ENCODE results near the gene TFDP2. TPM values are rescaled to one million over a fixed set of nuclear protein-coding genes. Genes with fewer than 3 reads are reported as not detected.
"Not testable (repeated sequence)": the region's sequence is repeated elsewhere in the genome, so short reads cannot be mapped to it uniquely, and the experiment has no call there.

The TFDP2 gene
- total RNA-seq, 3 donors from 2014 or later (not counting 1 experiment from before 2014, with no cell fraction given), result 134 to 154 (median 142) TPM

DNA sequence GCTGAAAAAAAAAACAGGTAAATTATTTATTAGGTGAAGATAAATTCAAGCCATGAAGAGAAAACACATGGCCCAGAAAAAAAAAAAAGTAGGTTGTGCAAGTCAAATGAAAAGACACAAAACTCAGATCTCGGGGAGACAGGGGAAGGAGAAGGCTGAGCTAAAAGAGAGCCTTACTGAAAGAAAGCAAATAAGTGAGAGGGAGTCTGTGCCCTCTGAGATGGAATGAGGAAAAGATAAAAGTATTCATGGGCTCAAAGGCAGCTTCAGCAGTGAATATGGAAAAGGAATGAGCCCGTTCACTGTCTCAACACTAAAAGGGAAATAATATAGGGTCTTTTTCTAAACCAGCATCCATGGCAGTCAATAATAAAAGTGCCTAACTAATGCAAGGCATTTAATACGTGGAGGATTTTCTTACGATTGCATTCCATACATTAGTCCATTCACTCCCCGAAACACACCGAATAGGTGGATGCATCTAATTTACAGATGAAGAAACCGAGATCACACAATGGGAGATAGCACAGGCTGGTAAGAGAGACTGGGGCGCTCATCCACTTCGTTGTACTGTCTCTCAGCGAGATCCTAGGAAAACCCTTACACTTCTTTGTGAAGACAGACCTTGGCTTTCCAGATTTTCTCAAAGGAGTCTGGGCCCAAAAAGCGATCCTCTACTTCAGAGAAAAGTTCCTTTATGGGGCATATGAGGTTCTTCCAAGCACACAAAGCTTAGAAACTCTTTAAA, 1.1 kb downstream of the TFDP2 start:
- ATAC-seq (no peak), DNase-seq (peak in 1 of 2 donors; percentile 5)
- no peaks in the 10 kb centered on the region for H3K9me3 Mint-ChIP-seq
- H3K27me3 Mint-ChIP-seq (ENCODE audit: low read depth in 2 of 2), result no peaks in the 10 kb centered on the region
- no peaks in the 10 kb centered on the region for H3K27me3 ChIP-seq (ENCODE audit: control insufficient read depth, insufficient read depth, low read length)
- H3K9me3 ChIP-seq (ENCODE audit: control insufficient read depth, insufficient read depth, low read length), result no peaks in the 10 kb centered on the region
- H3K27ac Mint-ChIP-seq, result peak overlapping the region; percentile 59 to 82
- TF ChIP-seq, protein P1, sequence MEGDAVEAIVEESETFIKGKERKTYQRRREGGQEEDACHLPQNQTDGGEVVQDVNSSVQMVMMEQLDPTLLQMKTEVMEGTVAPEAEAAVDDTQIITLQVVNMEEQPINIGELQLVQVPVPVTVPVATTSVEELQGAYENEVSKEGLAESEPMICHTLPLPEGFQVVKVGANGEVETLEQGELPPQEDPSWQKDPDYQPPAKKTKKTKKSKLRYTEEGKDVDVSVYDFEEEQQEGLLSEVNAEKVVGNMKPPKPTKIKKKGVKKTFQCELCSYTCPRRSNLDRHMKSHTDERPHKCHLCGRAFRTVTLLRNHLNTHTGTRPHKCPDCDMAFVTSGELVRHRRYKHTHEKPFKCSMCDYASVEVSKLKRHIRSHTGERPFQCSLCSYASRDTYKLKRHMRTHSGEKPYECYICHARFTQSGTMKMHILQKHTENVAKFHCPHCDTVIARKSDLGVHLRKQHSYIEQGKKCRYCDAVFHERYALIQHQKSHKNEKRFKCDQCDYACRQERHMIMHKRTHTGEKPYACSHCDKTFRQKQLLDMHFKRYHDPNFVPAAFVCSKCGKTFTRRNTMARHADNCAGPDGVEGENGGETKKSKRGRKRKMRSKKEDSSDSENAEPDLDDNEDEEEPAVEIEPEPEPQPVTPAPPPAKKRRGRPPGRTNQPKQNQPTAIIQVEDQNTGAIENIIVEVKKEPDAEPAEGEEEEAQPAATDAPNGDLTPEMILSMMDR (IDR thresholded peaks at IDR 0.05), result no peak
- peak overlapping the region; percentile 61 for H3K4me3 ChIP-seq (ENCODE audit: low read length)
- peaks cover 53 to 61% of the 10 kb centered on the region in 2 donors for H3K4me1 Mint-ChIP-seq
- no peaks in the 10 kb centered on the region for H3K36me3 Mint-ChIP-seq
- H3K4me3 Mint-ChIP-seq, result peak overlapping the region; percentile 96
- peaks cover 16% of the 10 kb centered on the region for H3K4me1 ChIP-seq (ENCODE audit: control insufficient read depth, insufficient read depth, low read length)
- 41% methylated on average over 11 of the region's 11 CpGs for WGBS (ENCODE audit: insufficient coverage)
- intact Hi-C loops (cut with micrococcal nuclease), result loop anchor here (2.0 to 5.0 kb wide), 2 partner anchors 13 to 126 kb away; no protein-coding TSS in a partner anchor
- H3K27ac ChIP-seq (ENCODE audit: low read length), result peak overlapping the region; percentile 61
- no peaks in the 10 kb centered on the region for H3K36me3 ChIP-seq (ENCODE audit: control insufficient read depth, insufficient read depth, low read length)

DNA sequence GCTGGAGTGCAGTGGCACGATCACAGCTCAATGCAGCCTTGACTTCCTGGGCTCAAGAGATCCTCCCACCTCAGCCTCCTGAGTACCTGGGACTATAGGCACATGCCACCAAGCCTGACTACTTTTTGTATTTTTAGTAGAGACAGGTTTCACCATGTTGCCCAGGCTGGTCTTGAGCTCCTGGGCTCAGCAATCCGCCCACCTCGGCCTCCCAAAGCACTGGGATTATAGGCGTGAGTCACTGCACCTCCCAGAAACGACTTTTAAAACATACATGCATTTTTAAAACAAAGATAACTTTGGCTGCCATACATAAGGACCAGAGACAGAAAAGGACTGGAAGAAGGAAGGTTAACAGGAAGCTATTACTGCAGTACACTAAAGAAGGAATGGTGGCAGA, 4.8 kb downstream of the TFDP2 start:
- peak overlapping the region; percentile 17 for H3K4me3 Mint-ChIP-seq
- H3K4me3 ChIP-seq (ENCODE audit: low read length); intact Hi-C loops (cut with micrococcal nuclease); DNase-seq; H3K36me3 ChIP-seq (ENCODE audit: control insufficient read depth, insufficient read depth, low read length); H3K27me3 ChIP-seq (ENCODE audit: control insufficient read depth, insufficient read depth, low read length); ATAC-seq; H3K4me1 ChIP-seq (ENCODE audit: control insufficient read depth, insufficient read depth, low read length); H3K9me3 ChIP-seq (ENCODE audit: control insufficient read depth, insufficient read depth, low read length); H3K36me3 Mint-ChIP-seq; H3K27me3 Mint-ChIP-seq (ENCODE audit: low read depth in 2 of 2); H3K9me3 Mint-ChIP-seq; H3K27ac ChIP-seq (ENCODE audit: low read length); H3K27ac Mint-ChIP-seq: not testable (repeated sequence)
- WGBS (ENCODE audit: insufficient coverage), result 97% methylated on average over 5 of the region's 5 CpGs
- peaks cover 62 to 73% of the 10 kb centered on the region in 2 donors for H3K4me1 Mint-ChIP-seq

DNA sequence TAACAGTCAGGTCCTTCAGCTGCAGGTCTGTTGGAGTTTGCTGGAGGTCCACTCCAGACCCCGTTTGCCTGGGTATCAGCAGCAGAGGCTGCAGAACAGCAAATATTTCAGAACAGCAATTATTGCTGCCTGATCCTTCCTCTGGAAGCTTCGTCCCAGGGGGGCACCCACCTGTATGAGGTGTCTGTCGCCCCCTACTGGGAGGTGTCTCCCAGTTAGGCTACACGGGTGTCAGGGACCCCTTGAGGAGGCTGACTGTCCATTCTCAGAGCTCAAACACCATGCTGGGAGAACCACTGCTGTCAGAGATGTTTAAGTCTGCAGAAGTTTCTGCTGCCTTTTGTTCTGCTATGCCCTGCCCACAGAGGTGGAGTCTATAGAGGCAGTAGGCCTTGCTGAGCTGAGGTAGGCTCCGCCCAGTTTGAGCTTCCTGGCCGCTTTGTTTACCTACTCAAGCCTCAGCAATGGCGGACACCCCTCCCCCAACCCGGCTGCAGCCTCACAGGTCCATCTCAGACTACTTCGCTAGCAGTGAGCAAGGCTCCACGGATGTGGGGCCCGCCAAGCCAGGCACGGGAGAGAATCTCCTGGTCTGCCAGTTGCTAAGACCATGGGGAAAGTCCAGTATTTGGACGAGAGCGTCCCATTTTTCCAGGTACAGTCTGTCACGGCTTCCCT, 8.6 kb downstream of the TFDP2 start:
- H3K27ac Mint-ChIP-seq; H3K27me3 Mint-ChIP-seq (ENCODE audit: low read depth in 2 of 2); H3K36me3 Mint-ChIP-seq; H3K27ac ChIP-seq (ENCODE audit: low read length); H3K4me3 Mint-ChIP-seq; H3K36me3 ChIP-seq (ENCODE audit: control insufficient read depth, insufficient read depth, low read length); H3K4me3 ChIP-seq (ENCODE audit: low read length); H3K9me3 Mint-ChIP-seq; H3K27me3 ChIP-seq (ENCODE audit: control insufficient read depth, insufficient read depth, low read length); H3K9me3 ChIP-seq (ENCODE audit: control insufficient read depth, insufficient read depth, low read length); intact Hi-C loops (cut with micrococcal nuclease); H3K4me1 ChIP-seq (ENCODE audit: control insufficient read depth, insufficient read depth, low read length); ATAC-seq; DNase-seq: not testable (repeated sequence)
- WGBS (ENCODE audit: insufficient coverage), result 97% methylated on average over 15 of the region's 15 CpGs
- H3K4me1 Mint-ChIP-seq, result peaks cover 70 to 80% of the 10 kb centered on the region in 2 donors

DNA sequence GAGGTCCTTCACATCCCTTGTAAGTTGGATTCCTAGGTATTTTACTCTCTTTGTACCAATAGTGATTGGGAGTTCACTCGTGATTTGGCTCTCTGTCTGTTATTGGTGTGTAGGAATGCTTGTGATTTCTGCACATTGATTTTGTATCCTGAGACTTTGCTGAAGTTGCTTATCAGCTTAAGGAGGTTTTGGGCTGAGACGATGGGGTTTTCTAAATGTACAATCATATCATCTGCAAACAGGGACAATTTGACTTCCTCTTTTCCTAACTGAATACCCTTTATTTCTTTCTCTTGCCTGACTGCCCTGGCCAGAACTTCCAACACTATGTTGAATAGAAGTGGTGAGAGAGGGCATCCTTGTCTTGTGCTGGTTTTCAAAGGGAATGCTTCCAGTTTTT, 12.3 kb downstream of the TFDP2 start:
- H3K36me3 ChIP-seq (ENCODE audit: control insufficient read depth, insufficient read depth, low read length); DNase-seq; H3K27me3 ChIP-seq (ENCODE audit: control insufficient read depth, insufficient read depth, low read length); H3K36me3 Mint-ChIP-seq; H3K4me3 Mint-ChIP-seq; H3K4me3 ChIP-seq (ENCODE audit: low read length); ATAC-seq; H3K9me3 Mint-ChIP-seq; H3K4me1 ChIP-seq (ENCODE audit: control insufficient read depth, insufficient read depth, low read length); intact Hi-C loops (cut with micrococcal nuclease); H3K27me3 Mint-ChIP-seq (ENCODE audit: low read depth in 2 of 2); H3K9me3 ChIP-seq (ENCODE audit: control insufficient read depth, insufficient read depth, low read length); H3K27ac ChIP-seq (ENCODE audit: low read length): not testable (repeated sequence)
- H3K27ac Mint-ChIP-seq, result peak overlapping the region; percentile 70 to 88
- H3K4me1 Mint-ChIP-seq, result peaks cover 67% of the 10 kb centered on the region in 2 donors
- WGBS (ENCODE audit: insufficient coverage), result 57% methylated on average over 1 of the region's 2 CpGs
